HG03159 (cell line): ENCODE measurements around the gene MBD5.

ENCODE experiments used
- ATAC-seq: cut with Tn5 transposase; IDR thresholded peaks from one replicate; pipeline ENCODE4 v1.9.1; 2021; ENCODE audit warnings: mild to moderate bottlenecking, moderate library complexity; ENCODE audit not compliant: unreplicated experiment

Gene MBD5

GRCh38 chr2:148298196-148298595, 277.3 kb downstream of the MBD5 start:
- no peak for ATAC-seq

- no peak for ATAC-seq
Observed at GRCh38 chr2:148299616-148300015, 278.7 kb downstream of the MBD5 start.

DNA sequence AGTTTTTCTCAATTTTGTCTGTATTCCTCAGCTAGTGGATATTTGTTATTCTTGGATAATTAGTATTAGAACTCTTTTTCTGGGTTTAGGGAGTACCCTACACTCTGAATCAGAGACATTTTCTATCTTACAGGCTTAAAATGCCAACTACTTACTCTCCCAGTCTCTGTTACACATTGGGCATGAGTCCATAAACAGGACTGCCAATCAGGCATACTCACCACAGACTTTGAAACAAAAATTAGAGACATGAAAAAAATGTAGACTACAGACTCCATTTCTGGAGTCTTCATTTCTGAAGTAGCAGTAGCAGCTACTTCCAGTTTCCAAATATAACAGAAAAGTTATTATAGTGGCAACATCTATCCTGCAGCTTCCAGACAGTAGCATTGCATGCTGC, 279.7 kb downstream of the MBD5 start:
- no peak for ATAC-seq

- ATAC-seq, result no peak
Observed at GRCh38 chr2:148301362-148301761, 280.5 kb downstream of the MBD5 start.

DNA sequence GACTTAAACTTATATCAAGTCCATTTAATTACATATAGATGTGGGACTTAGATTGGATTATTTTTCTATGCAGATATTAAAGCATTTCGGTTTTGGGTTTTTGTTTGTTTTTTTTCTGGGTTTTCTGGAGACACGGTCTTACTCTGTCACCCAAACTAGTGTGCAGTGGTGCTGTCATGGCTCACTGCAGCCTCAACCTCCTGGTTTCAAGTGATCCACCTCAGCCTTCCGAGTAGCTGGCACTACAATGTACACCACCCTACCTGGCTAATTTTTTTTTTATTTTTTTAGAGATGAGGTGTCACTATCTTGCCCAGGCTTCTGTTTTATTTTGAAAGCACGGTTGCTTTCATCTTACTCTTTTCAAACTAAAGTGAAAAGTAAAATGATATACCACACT, 281.6 kb downstream of the MBD5 start:
- no peak for ATAC-seq

- no peak for ATAC-seq
Observed at GRCh38 chr2:148303161-148303560, 282.3 kb downstream of the MBD5 start.

GRCh38 chr2:148305476-148305875, 284.6 kb downstream of the MBD5 start:
- ATAC-seq, result no peak

DNA sequence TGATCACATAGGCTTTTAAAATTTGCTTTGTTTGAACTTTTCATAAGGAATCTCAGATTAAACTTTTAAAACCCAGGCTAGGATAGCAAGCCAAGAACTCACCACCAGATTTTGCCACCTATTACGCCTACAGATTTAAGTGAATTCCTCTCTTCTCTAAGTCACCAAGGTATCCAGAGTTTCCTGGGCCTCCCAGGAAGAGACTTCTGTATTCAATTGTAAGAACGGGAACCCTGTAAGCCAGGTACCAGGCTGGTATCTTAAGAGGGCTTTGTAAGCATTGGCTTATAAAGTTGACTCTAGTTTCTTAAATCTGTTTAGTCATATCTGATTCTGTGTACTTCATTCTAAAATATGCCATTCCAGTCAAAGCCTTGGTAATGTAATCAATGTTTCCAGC, 285.1 kb downstream of the MBD5 start:
- ATAC-seq, result no peak

GRCh38 chr2:148317598-148317997, 296.7 kb downstream of the MBD5 start:
- no peak for ATAC-seq

DNA sequence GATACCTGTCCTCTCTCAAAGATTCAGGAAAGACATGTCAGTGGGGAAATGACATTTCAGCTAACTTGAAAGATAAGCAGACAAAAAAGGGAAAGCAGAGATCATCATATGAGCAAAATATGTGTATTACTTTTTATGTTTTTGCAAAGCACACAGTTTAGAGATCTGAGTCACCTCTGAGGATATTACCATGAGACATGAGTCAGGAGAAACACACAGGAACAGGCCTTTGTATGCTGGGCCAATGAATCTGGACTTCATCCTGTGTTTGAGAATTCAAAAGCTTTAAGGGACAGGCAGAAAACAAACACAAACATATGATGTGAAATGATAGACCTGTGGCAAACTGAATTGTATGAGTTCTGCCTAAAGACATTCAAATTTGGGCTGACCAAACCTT, 317.6 kb downstream of the MBD5 start:
- ATAC-seq, result no peak

GRCh38 chr2:148342086-148342485, 321.2 kb downstream of the MBD5 start:
- no peak for ATAC-seq

DNA sequence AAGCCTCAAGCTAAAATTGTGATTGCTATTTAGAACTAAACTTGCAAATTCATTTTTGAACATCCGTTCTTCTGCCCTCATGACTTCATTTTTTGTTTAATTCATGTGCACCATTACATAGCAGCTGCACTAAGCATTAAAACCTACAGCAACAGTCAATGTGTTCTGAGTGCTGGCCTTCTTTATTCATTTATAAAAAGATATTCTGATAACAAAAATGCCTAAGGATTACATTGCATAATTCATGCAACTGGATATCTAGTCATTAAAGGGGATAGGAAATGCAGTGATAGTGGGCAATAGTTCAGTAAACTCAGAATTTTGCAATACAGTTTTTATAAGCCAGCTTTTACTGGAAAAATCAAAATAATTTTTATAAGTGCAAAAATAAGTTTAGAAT, 329.3 kb downstream of the MBD5 start:
- ATAC-seq, result no peak

- ATAC-seq, result no peak
Observed at GRCh38 chr2:148351437-148352143, 330.7 kb downstream of the MBD5 start.

GRCh38 chr2:148358375-148358774, 337.5 kb downstream of the MBD5 start:
- ATAC-seq, result no peak

DNA sequence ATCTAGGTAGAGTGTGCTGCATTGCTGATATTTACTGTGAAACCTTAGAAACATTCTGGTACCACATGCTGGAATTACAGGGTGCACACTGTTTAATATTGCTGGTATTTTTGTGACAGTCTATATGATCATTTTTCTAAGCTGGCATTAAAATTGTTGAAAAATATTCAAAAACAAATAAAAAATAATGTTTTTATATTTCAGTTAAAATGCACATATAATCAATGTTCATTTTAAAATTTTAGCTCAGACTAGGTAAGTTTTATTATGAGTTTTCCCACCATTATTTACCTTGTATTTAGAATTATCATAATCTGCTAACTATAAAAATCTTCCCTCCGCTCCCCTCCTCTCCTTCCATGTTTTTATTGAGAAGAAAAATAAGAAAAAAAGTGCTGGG, 339.8 kb downstream of the MBD5 start:
- ATAC-seq, result no peak

DNA sequence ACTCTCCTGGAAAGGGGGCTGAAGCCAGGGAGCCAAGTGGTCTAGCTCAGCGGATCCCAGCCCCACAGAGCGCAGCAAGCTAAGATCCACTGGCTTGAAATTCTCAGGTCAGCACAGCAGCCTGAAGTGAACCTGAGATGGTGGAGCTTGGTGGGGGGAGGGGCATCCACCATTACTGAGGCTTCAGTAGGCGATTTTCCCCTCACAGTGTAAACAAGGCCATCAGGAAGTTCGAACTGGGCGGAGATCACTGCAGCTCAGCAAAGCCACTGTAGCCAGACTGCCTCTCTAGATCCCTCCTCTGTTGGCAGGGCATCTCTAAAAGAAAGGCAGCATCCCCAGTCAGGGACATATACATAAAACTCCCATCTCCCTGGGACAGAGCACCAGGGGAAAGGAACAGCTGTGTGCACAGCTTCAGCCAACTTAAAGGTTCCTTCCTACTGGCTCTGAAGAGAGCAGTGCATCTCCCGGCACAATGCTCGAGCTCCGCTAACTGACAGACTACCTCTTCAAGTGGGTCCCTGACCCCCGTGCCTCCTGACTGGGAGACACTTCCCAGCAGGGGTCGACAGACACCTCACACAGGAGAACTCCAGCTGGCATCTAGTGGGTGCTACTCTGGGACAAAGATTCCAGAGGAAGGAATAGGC, 341.4 kb downstream of the MBD5 start:
- ATAC-seq, result no peak

DNA sequence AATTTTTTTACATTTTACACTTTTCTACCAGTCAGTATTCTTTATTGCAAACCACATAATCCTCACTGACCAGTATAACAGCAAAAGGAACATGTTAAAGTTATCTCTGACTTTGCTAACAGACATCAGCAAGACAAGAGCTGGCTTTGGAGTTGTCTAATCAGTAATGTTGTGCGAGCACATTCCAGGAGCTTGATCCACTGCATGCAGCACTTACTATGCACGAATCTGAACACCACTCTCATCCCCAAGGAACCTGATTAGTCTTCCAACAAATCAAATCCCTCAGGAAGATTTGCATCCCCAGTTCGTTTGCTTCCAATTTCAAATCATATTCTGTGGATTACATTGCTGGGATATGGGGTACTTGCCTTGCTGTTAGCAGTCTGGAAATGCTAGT, 354.3 kb downstream of the MBD5 start:
- no peak for ATAC-seq

DNA sequence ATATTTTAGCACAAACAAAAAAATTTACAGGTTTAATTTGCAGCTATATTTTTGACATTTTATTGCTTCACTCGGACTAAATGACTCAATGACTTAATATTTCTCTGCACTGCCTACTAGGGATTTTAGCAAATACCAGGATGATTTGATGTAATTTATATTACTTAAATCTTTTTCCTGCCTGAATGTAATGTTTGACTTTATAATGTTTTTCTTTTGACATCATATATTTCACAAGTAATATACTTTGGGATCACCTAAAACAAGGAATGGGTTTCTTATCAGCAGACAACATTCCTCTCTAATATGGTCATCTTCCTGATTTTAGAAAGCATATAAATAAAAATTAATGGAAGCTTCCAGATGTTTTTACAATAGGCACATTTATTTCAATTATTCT, 370.4 kb downstream of the MBD5 start:
- ATAC-seq, result no peak

GRCh38 chr2:148402786-148403185, 381.9 kb downstream of the MBD5 start:
- no peak for ATAC-seq

- no peak for ATAC-seq
Observed at GRCh38 chr2:148410899-148411298, 390.0 kb downstream of the MBD5 start.

DNA sequence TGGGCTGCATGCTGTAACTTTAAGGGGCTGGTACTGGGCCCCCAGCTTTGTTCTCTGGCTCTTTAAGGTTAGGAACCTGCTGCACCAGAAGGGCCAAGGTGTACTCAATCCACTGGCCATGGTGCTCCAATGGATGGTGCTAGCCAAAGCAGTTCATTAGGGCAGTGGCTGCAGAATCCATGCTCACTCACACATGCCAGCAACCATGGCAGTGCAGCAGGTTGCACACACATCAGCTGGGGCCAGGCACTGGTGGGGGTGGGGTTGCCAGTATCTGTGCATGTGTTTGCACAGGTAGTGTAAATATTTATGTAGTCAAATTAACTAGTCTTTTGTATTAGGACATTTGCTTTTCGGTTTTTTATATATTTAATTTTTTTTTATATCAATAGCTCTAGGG, 395.4 kb downstream of the MBD5 start:
- no peak for ATAC-seq

GRCh38 chr2:148430101-148430500, 409.2 kb downstream of the MBD5 start:
- no peak for ATAC-seq

DNA sequence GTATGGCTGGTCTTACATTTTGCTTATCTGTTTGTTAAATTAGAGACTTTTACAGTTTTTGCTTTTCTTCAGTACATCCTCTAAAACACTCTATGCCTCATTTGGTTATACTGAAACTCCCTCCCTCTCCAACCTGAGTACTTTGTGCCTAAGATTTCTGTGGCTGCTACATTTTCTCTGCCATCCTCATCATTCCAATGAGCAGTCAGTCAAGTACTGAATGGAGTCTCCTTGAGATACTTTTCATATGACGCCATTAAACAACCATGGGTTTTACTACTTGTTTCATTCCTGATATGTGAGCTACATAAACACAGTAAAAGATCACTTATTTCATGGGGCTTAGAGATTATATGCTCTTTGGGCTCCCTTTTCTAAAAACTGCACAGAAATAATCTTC, 427.0 kb downstream of the MBD5 start:
- ATAC-seq, result no peak
